Esophagus squamous epithelium (tissue), 5 donors: ENCODE measurements around the gene LGALS7. TPM values are rescaled to one million over a fixed set of nuclear protein-coding genes. Genes with fewer than 3 reads are reported as not detected.
"Not testable (repeated sequence)": the region's sequence is repeated elsewhere in the genome, so short reads cannot be mapped to it uniquely, and the experiment has no call there.

Source experiments
- DNase-seq: peaks from one replicate; lab custom pipeline; 2025; lab: John Stamatoyannopoulos, UW
- H3K27ac ChIP-seq, 4 donors: fragments of 200-600 bp; sonication (generic); one replicate each; pipeline ENCODE4 v1.5.1; 2016 to 2019; ENCODE audit warnings: mild to moderate bottlenecking in 1 of 4
- H3K27me3 ChIP-seq, 4 donors: fragments of 200-600 bp; sonication (generic); 1 replicate in 3 of 4; 2 replicates in 1 of 4; pipeline versions ENCODE4 v1.5.1 to v1.6.0; 2017 to 2021; ENCODE audit warnings: antibody characterized with exemption in 1 of 4
- H3K36me3 ChIP-seq, 3 donors: fragments of 200-600 bp; sonication (generic); one replicate each; pipeline ENCODE4 v1.5.1; 2016 to 2019
- H3K4me1 ChIP-seq, 3 donors: fragments of 200-600 bp; sonication (generic); one replicate each; pipeline ENCODE4 v1.5.1; 2017 to 2019
- H3K4me3 ChIP-seq, 4 donors: fragments of 200-600 bp; sonication (generic); 1 replicate in 3 of 4; 2 replicates in 1 of 4; pipeline ENCODE4 v1.5.1; 2016 to 2019; ENCODE audit warnings: mild to moderate bottlenecking in 2 of 4, moderate library complexity in 1 of 4
- H3K9me3 ChIP-seq, 3 donors: fragments of 200-600 bp; sonication (generic); one replicate each; pipeline ENCODE4 v1.5.1; 2016 to 2019
- CTCF ChIP-seq, 6 experiments: fragments of 450-650 bp in 4 of 6; fragments of 200-600 bp in 2 of 6; sonication (generic) in 2 of 6; IDR thresholded peaks; one replicate each; pipeline ENCODE4 v1.5.1; 2016 to 2019; ENCODE audit warnings: antibody characterized with exemption in 6 of 6, mild to moderate bottlenecking in 4 of 6, moderate library complexity in 4 of 6
- POLR2A ChIP-seq, 4 donors: fragments of 450-650 bp; IDR thresholded peaks; one replicate each; pipeline ENCODE4 v1.6.1; 2017; ENCODE audit warnings: antibody characterized with exemption in 4 of 4, mild to moderate bottlenecking in 4 of 4, moderate library complexity in 3 of 4
- WGBS, 2 donors: methylation state at CpG; one replicate each; pipeline ENCODE4 v1.1.5; 2018; 5-methylcytosine and 5-hydroxymethylcytosine counted together
- intact Hi-C: fragments of 100-400 bp; cut with DNase I; formaldehyde crosslinking; loops from one replicate; pipeline ENCODE4 v1.15.0; 2022
- total RNA-seq, 4 donors: library from RNA; depleted of rRNA; stranded (reverse); fragments of >200 nt; gene quantifications; one replicate each; pipeline ENCODE4 v1.1.0, GENCODE V29; 2016
- donor health status: DM: yes; HTN: yes; CAD: no.

LGALS7 gene
- total RNA-seq, 4 donors from 2014 or later: 7.1 to 266 (median 114) TPM

- Histone ChIP-seq H3K4me1 (peaks cover 7 to 53% (median 21%) of the 10 kb centered on the region in 3 donors), H3K4me3 (no peak overlapping the region), H3K36me3 (peaks cover 0 to 5% (median 0%) of the 10 kb centered on the region in 3 donors), H3K9me3 (no peaks in the 10 kb centered on the region), H3K27ac (no peak overlapping the region), H3K27me3 (no peaks in the 10 kb centered on the region)
- 90 to 91% methylated on average over 5 to 9 of the region's 10 CpGs for WGBS, 2 donors
- no peak for TF ChIP-seq CTCF (IDR thresholded peaks at IDR 0.05)
- TF ChIP-seq POLR2A (IDR thresholded peaks at IDR 0.05): no peak
- DNase-seq: no peak
- intact Hi-C loops: no loop called here
Measured at GRCh38 chr19:38803543-38803942, 30.2 kb upstream of the LGALS7 start.

GRCh38 chr19:38801359-38802095 is 28.2 kb upstream of the LGALS7 start:
- DNase-seq: no peak
- intact Hi-C loops: no loop called here
- no peak overlapping the region for H3K4me3 ChIP-seq
- H3K9me3 ChIP-seq: no peaks in the 10 kb centered on the region
- H3K27ac ChIP-seq: no peak overlapping the region
- H3K27me3 ChIP-seq: no peaks in the 10 kb centered on the region
- 94 to 95% methylated on average over 7 to 12 of the region's 12 CpGs for WGBS, 2 donors
- H3K4me1 ChIP-seq: peaks cover 7 to 38% (median 21%) of the 10 kb centered on the region in 3 donors
- no peak for TF ChIP-seq POLR2A (IDR thresholded peaks at IDR 0.05)
- no peak for TF ChIP-seq CTCF (IDR thresholded peaks at IDR 0.05)
- peaks cover 0 to 5% (median 0%) of the 10 kb centered on the region in 3 donors for H3K36me3 ChIP-seq

- H3K4me1 ChIP-seq: peaks cover 7 to 34% (median 21%) of the 10 kb centered on the region in 3 donors
- no peak for TF ChIP-seq CTCF (IDR thresholded peaks at IDR 0.05)
- no peak for DNase-seq
- H3K27me3 ChIP-seq: no peaks in the 10 kb centered on the region
- H3K9me3 ChIP-seq: no peaks in the 10 kb centered on the region
- peaks cover 0 to 5% (median 0%) of the 10 kb centered on the region in 3 donors for H3K36me3 ChIP-seq
- no peak overlapping the region for H3K4me3 ChIP-seq
- intact Hi-C loops: no loop called here
- 90 to 92% methylated on average over 5 of the region's 5 CpGs for WGBS, 2 donors
- peak overlapping the region in 1 of 4 donors; percentile 87 for H3K27ac ChIP-seq
Measured at GRCh38 chr19:38800577-38801347, 27.4 kb upstream of the LGALS7 start.

GRCh38 chr19:38799104-38799503 is 25.8 kb upstream of the LGALS7 start:
- 53 to 60% methylated on average over 10 of the region's 10 CpGs for WGBS, 2 donors
- no peaks in the 10 kb centered on the region for H3K9me3 ChIP-seq
- no peak for DNase-seq
- peak overlapping the region; percentile 25 to 87 (median 78) for H3K27ac ChIP-seq
- TF ChIP-seq CTCF (IDR thresholded peaks at IDR 0.05) (no peak), POLR2A (IDR thresholded peaks at IDR 0.05) (no peak)
- peaks cover 7 to 24% (median 11%) of the 10 kb centered on the region in 3 donors for H3K4me1 ChIP-seq
- H3K36me3 ChIP-seq: peaks cover 0 to 5% (median 0%) of the 10 kb centered on the region in 3 donors
- H3K4me3 ChIP-seq: peak overlapping the region in 1 of 4 donors; percentile 21
- no peaks in the 10 kb centered on the region for H3K27me3 ChIP-seq
- intact Hi-C loops: no loop called here

- no CpG with 5 or more reads among the region's 33 CpGs for WGBS, 2 donors
- peak overlapping the region in 1 of 4 donors; percentile 49 for H3K27ac ChIP-seq
- DNase-seq, H3K9me3 ChIP-seq, H3K36me3 ChIP-seq, intact Hi-C loops, H3K27me3 ChIP-seq: not testable (repeated sequence)
- H3K4me3 ChIP-seq: peak overlapping the region in 1 of 4 donors; percentile 52
- H3K4me1 ChIP-seq: peaks cover 7 to 37% (median 17%) of the 10 kb centered on the region in 3 donors
Measured at GRCh38 chr19:38797781-38798180, 24.5 kb upstream of the LGALS7 start.
